Right ventricle myocardium inferior (tissue), 1 donor: ENCODE results near the gene NNT. TPM values are rescaled to one million over a fixed set of nuclear protein-coding genes. Genes with fewer than 3 reads are reported as not detected.
"Not testable (repeated sequence)": the region's sequence is repeated elsewhere in the genome, so short reads cannot be mapped to it uniquely, and the experiment has no call there.

Experiments used
- ATAC-seq: fragments of 200-7000 bp; cut with Tn5 transposase; one replicate; pipeline ENCODE4 v1.9.1; 2020; ENCODE audit warnings: mild to moderate bottlenecking, moderate library complexity
- DNase-seq: peaks from one replicate; pipeline ENCODE4 v3.0.0; 2021; ENCODE audit errors: missing footprints
- intact Hi-C: fragments of 100-400 bp; cut with DNase I; formaldehyde crosslinking; loops from one replicate; pipeline ENCODE4 v1.11.0; 2022
- total RNA-seq: library from RNA; stranded (reverse); fragmentation: NEBNext Ultra II Directional; extraction: Animal tissue kit (Norgen Biotek cat#: 25700); gene quantifications from one replicate; pipeline ENCODE4 v1.2.1, GENCODE V29; 2021
- donor health status: DM: no; HTN: yes; CAD: no; lungs with severe emphysema.

Gene NNT
- total RNA-seq, 1 donor from 2014 or later, result 563 TPM

GRCh38 chr5:43731573-43731972, 128.6 kb downstream of the NNT start:
- ATAC-seq (no peak), DNase-seq (no peak)

GRCh38 chr5:43745923-43746548, 143.1 kb downstream of the NNT start:
- DNase-seq, ATAC-seq, intact Hi-C loops: not testable (repeated sequence)

More at GRCh38 chr5:43731573-43731972, 128.6 kb downstream of the NNT start:
- intact Hi-C loops, result no loop called here

GRCh38 chr5:43750809-43751208, 147.8 kb downstream of the NNT start:
- DNase-seq (no peak), ATAC-seq (no peak)
- intact Hi-C loops, result no loop called here

GRCh38 chr5:43753069-43753468, 150.1 kb downstream of the NNT start:
- no peak for DNase-seq
- no peak for ATAC-seq
- intact Hi-C loops, result no loop called here

Other genes with a start within 250 kb of the NNT start
- 0.81 TPM for gene CCL28, start 190.8 kb upstream of the NNT start, total RNA-seq
- gene TMEM267, start 119.3 kb upstream of the NNT start, total RNA-seq, result 7.0 TPM
- gene C5orf34, start 88.0 kb upstream of the NNT start, total RNA-seq, result 0.73 TPM
- gene PAIP1, start 46.1 kb upstream of the NNT start, total RNA-seq, result 130 TPM